Left ventricle myocardium inferior (tissue), 1 donor: Measurements from ENCODE around the gene C19orf67. TPM values are rescaled to one million over a fixed set of nuclear protein-coding genes. Genes with fewer than 3 reads are reported as not detected.

Source experiments
- DNase-seq: peaks from one replicate; pipeline ENCODE4 v3.0.0-alpha.2; 2020
- H3K27ac ChIP-seq: fragments of 200-600 bp; replicated peaks from 2 replicates; pipeline ENCODE4 v1.8.0; 2021
- H3K27me3 ChIP-seq: fragments of 200-600 bp; 2 replicates; pipeline ENCODE4 v1.8.0; 2021; ENCODE audit warnings: low read depth
- H3K36me3 ChIP-seq: fragments of 200-600 bp; 2 replicates; pipeline ENCODE4 v1.8.0; 2021
- H3K4me1 ChIP-seq: fragments of 200-600 bp; 2 replicates; pipeline ENCODE4 v1.8.0; 2021
- H3K4me3 ChIP-seq: fragments of 200-600 bp; 2 replicates; pipeline ENCODE4 v1.8.0; 2021; ENCODE audit warnings: mild to moderate bottlenecking, moderate library complexity
- H3K9me3 ChIP-seq: fragments of 200-600 bp; replicated peaks from 2 replicates; pipeline ENCODE4 v1.8.0; 2021
- intact Hi-C: fragments of 100-400 bp; cut with micrococcal nuclease; formaldehyde crosslinking; loops from one replicate; pipeline ENCODE4 v1.11.0; 2022
- total RNA-seq: library from RNA; stranded (reverse); fragmentation: NEBNext Ultra II Directional; extraction: Animal tissue kit (Norgen Biotek cat#: 25700); gene quantifications from one replicate; pipeline ENCODE4 v1.2.1, GENCODE V29; 2021
- TF ChIP-seq, protein P1 (sequence below): fragments of 200-600 bp; IDR thresholded peaks from 2 replicates; pipeline ENCODE4 v1.8.0; 2021; ENCODE audit warnings: antibody characterized with exemption, mild to moderate bottlenecking, borderline replicate concordance
- donor health status: DM: no; HTN: yes; CAD: no; lungs with severe emphysema.

C19orf67 gene
- total RNA-seq, 1 donor from 2014 or later = not detected

DNA sequence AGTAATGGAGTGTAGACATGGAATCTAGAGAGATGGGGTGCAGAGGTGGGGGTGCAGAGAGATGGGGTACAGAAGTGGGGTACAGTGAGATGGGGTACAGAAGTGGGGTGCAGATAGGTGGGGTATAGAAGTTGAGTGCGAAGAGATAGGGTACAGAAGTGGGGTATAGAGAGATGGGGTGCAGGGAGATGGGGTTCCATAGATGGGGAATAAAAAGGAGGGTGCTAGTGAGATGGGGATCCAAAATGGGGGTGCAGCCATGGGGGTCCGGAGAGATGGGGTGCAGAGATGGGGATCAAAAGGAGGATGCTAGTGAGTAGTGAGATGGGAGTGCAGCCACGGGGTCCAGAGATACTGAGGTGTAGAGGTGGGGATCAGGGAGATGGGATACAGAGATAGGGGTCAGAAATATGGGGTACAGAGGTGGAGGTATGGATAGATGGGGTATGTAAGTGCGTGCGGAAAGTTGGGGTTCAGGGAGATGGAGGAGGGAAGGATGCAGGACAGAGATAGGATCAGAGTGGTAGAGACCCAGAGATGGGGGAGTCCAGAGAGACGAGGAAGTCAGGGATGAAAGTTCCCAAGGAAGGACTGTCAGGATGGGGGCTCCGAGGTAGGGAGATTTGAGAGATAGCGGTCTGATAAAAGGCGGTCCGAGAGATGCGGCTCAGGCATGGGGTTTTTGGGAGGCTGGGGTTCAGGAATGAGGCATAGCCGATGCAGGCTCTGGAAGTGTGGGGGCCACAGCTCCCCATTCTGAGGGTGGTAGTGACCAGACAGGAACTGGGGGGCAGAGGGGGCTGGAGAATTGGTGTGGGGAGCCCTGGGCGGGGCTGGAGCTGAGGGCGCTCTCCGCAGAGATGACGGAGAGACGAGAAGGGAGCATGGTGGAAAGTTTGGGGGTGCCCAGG is 27.1 kb downstream of the C19orf67 start:
- peaks cover 65% of the 10 kb centered on the region for H3K27me3 ChIP-seq
- TF ChIP-seq, protein P1, sequence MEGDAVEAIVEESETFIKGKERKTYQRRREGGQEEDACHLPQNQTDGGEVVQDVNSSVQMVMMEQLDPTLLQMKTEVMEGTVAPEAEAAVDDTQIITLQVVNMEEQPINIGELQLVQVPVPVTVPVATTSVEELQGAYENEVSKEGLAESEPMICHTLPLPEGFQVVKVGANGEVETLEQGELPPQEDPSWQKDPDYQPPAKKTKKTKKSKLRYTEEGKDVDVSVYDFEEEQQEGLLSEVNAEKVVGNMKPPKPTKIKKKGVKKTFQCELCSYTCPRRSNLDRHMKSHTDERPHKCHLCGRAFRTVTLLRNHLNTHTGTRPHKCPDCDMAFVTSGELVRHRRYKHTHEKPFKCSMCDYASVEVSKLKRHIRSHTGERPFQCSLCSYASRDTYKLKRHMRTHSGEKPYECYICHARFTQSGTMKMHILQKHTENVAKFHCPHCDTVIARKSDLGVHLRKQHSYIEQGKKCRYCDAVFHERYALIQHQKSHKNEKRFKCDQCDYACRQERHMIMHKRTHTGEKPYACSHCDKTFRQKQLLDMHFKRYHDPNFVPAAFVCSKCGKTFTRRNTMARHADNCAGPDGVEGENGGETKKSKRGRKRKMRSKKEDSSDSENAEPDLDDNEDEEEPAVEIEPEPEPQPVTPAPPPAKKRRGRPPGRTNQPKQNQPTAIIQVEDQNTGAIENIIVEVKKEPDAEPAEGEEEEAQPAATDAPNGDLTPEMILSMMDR = no peak
- H3K27ac ChIP-seq = no peak overlapping the region
- DNase-seq = no peak
- H3K4me1 ChIP-seq = peaks cover 18% of the 10 kb centered on the region
- intact Hi-C loops = no loop called here
- peaks cover 1% of the 10 kb centered on the region for H3K9me3 ChIP-seq
- H3K4me3 ChIP-seq = no peak overlapping the region
- no peaks in the 10 kb centered on the region for H3K36me3 ChIP-seq

- TF ChIP-seq, protein P1 = no peak
- Histone ChIP-seq H3K36me3 (peaks cover 2% of the 10 kb centered on the region), H3K27ac (no peak overlapping the region), H3K4me3 (peak overlapping the region; percentile 56), H3K9me3 (peaks cover 10% of the 10 kb centered on the region), H3K27me3 (peaks cover 54% of the 10 kb centered on the region), H3K4me1 (peaks cover 18% of the 10 kb centered on the region)
- no peak for DNase-seq
- intact Hi-C loops = no loop called here
Observed at GRCh38 chr19:14056741-14057356, 28.7 kb downstream of the C19orf67 start.

GRCh38 chr19:14056069-14056666 is 29.4 kb downstream of the C19orf67 start:
- H3K4me3 ChIP-seq = no peak overlapping the region
- intact Hi-C loops = no loop called here
- H3K36me3 ChIP-seq = peaks cover 2% of the 10 kb centered on the region
- peaks cover 10% of the 10 kb centered on the region for H3K9me3 ChIP-seq
- TF ChIP-seq, protein P1 = no peak
- no peak for DNase-seq
- peaks cover 18% of the 10 kb centered on the region for H3K4me1 ChIP-seq
- H3K27ac ChIP-seq = no peak overlapping the region
- peaks cover 47% of the 10 kb centered on the region for H3K27me3 ChIP-seq

- Histone ChIP-seq H3K4me1 (peaks cover 18% of the 10 kb centered on the region), H3K4me3 (no peak overlapping the region), H3K27me3 (peaks cover 40% of the 10 kb centered on the region), H3K27ac (no peak overlapping the region), H3K36me3 (peaks cover 10% of the 10 kb centered on the region), H3K9me3 (peaks cover 10% of the 10 kb centered on the region)
- DNase-seq = no peak
- intact Hi-C loops = no loop called here
- TF ChIP-seq, protein P1 = no peak
Observed at GRCh38 chr19:14055396-14055795, 30.2 kb downstream of the C19orf67 start.

- Histone ChIP-seq H3K27ac (no peak overlapping the region), H3K9me3 (peaks cover 10% of the 10 kb centered on the region), H3K4me3 (no peak overlapping the region), H3K36me3 (peaks cover 10% of the 10 kb centered on the region), H3K27me3 (peaks cover 33% of the 10 kb centered on the region), H3K4me1 (peaks cover 18% of the 10 kb centered on the region)
- TF ChIP-seq, protein P1 = no peak
- intact Hi-C loops = no loop called here
- DNase-seq = no peak
Observed at GRCh38 chr19:14054721-14055120, 30.9 kb downstream of the C19orf67 start.
